CD8-positive, alpha-beta memory T cell (primary cell): ENCODE results near the gene PRPSAP1. TPM values are rescaled to one million over a fixed set of nuclear protein-coding genes. Genes with fewer than 3 reads are reported as not detected.

ENCODE experiments used
- CTCF ChIA-PET: fragments of 350-600 bp; sonication (Branson Sonifier 250); formaldehyde crosslinking; loops from one replicate; lab custom pipeline; 2021; ENCODE audit warnings: antibody characterized with exemption; lab: Charles Lee
- POLR2A ChIA-PET: fragments of 350-600 bp; sonication (Branson Sonifier 250); formaldehyde crosslinking; loops from one replicate; lab custom pipeline; 2021; ENCODE audit warnings: antibody characterized with exemption; lab: Charles Lee
- DNase-seq, 5 donors: peaks; one replicate each; pipeline versions ENCODE4 v3.0.0 to v3.0.0-alpha.2; 2020 to 2022; ENCODE audit warnings: mixed read lengths in 1 of 5
- H3K27ac ChIP-seq: one replicate; pipeline ENCODE4 v1.7.0; 2013; ENCODE audit warnings: low read depth, mild to moderate bottlenecking, low read length, moderate library complexity
- H3K27me3 ChIP-seq: 2 replicates; pipeline ENCODE4 v1.7.0; 2013; ENCODE audit warnings: low read length, mild to moderate bottlenecking; ENCODE audit not compliant: insufficient read depth, poor library complexity, severe bottlenecking
- H3K36me3 ChIP-seq: 2 replicates; pipeline ENCODE4 v1.7.0; 2013; ENCODE audit warnings: mild to moderate bottlenecking, low read length, moderate library complexity; ENCODE audit not compliant: insufficient read depth
- H3K4me1 ChIP-seq: 2 replicates; pipeline ENCODE4 v1.7.0; 2013; ENCODE audit warnings: mild to moderate bottlenecking, low read length, moderate library complexity; ENCODE audit not compliant: insufficient read depth
- H3K4me3 ChIP-seq: 2 replicates; pipeline ENCODE4 v1.7.0; 2013; ENCODE audit warnings: mild to moderate bottlenecking, low read length
- H3K9me3 ChIP-seq: 2 replicates; pipeline ENCODE4 v1.7.0; 2013; ENCODE audit warnings: mild to moderate bottlenecking, low read length
- H3K27ac Mint-ChIP-seq, 8 donors: one replicate each; pipeline ENCODE4 v1.8.0; 2020 to 2021; ENCODE audit warnings: mixed read lengths in 8 of 8, mild to moderate bottlenecking in 6 of 8, inconsistent platforms in 3 of 8, moderate library complexity in 3 of 8
- H3K27me3 Mint-ChIP-seq, 2 donors: one replicate each; pipeline ENCODE4 v1.8.0; 2020 to 2021; ENCODE audit warnings: mixed read lengths in 2 of 2, mild to moderate bottlenecking in 1 of 2, moderate library complexity in 1 of 2
- H3K36me3 Mint-ChIP-seq, 3 donors: one replicate each; pipeline ENCODE4 v1.8.0; 2020 to 2021; ENCODE audit warnings: mixed read lengths in 3 of 3, inconsistent platforms in 1 of 3, mild to moderate bottlenecking in 1 of 3
- H3K4me1 Mint-ChIP-seq, 3 donors: one replicate each; pipeline ENCODE4 v1.8.0; 2020 to 2021; ENCODE audit warnings: mixed read lengths in 3 of 3, inconsistent platforms in 1 of 3, mild to moderate bottlenecking in 1 of 3
- H3K4me3 Mint-ChIP-seq, 7 donors: one replicate each; pipeline ENCODE4 v1.8.0; 2020 to 2021; ENCODE audit warnings: mixed read lengths in 7 of 7, mild to moderate bottlenecking in 6 of 7, moderate library complexity in 4 of 7, inconsistent platforms in 2 of 7
- H3K9me3 Mint-ChIP-seq, 5 donors: one replicate each; pipeline ENCODE4 v1.8.0; 2020 to 2022; ENCODE audit warnings: mixed read lengths in 5 of 5, mild to moderate bottlenecking in 3 of 5, moderate library complexity in 2 of 5, inconsistent platforms in 1 of 5
- polyA plus RNA-seq: library from polyadenylated mRNA; unstranded; fragments of 300-500 nt; fragmentation: Illumina TruSeq; gene quantifications from one replicate; pipeline ENCODE4 v1.2.3, GENCODE V29; 2021
- total RNA-seq, 2 experiments: library from RNA; stranded (reverse); gene quantifications; one replicate each; pipeline ENCODE4 v1.2.3, GENCODE V29; 2021

PRPSAP1 gene, protein sequence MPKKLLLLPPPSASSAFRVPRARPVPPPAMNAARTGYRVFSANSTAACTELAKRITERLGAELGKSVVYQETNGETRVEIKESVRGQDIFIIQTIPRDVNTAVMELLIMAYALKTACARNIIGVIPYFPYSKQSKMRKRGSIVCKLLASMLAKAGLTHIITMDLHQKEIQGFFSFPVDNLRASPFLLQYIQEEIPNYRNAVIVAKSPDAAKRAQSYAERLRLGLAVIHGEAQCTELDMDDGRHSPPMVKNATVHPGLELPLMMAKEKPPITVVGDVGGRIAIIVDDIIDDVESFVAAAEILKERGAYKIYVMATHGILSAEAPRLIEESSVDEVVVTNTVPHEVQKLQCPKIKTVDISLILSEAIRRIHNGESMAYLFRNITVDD
- total RNA-seq (10 to 100 TPM; 46.9 to 48.3 TPM), polyA plus RNA-seq (63.3 TPM)

GRCh38 chr17:76353599-76354316 lies at the start of gene PRPSAP1:
Gene PRPSAP1, minus strand, starts transcription at chr17:76353916. Its CDS starts 213 bp downstream, at chr17:76353703.
- peaks cover 0 to 13% (median 0%) of the 10 kb centered on the region in 3 donors for H3K36me3 Mint-ChIP-seq
- peaks cover 18 to 29% (median 24%) of the 10 kb centered on the region in 3 donors for H3K4me1 Mint-ChIP-seq
- H3K27ac Mint-ChIP-seq = peak within 1 kb of the TSS; percentile 77 to 100 (median 98)
- no peaks in the 10 kb centered on the region for H3K27me3 ChIP-seq
- peak within 1 kb of the TSS; percentile 87 for H3K4me3 ChIP-seq
- no peaks in the 10 kb centered on the region for H3K36me3 ChIP-seq
- H3K4me3 Mint-ChIP-seq = peak within 1 kb of the TSS; percentile 90 to 100 (median 96)
- ChIA-PET POLR2A (interaction anchor here (0.6 to 3.0 kb wide), 8 partner anchors 28 to 372 kb away, joined by 3 to 27 read pairs (median 4); partner anchors contain the start of gene SPHK1), CTCF (interaction anchor here (0.7 to 7.0 kb wide), 11 partner anchors 9 to 74 kb away, joined by 3 to 46 read pairs (median 4); partner anchors contain the start of gene SPHK1)
- H3K9me3 ChIP-seq = no peaks in the 10 kb centered on the region
- no peaks in the 10 kb centered on the region for H3K9me3 Mint-ChIP-seq
- H3K27ac ChIP-seq = peak within 1 kb of the TSS; percentile 77
- H3K27me3 Mint-ChIP-seq = peaks cover 0 to 4% of the 10 kb centered on the region in 2 donors
- peak; percentile 59 to 86 (median 82) for DNase-seq
- H3K4me1 ChIP-seq = peaks cover 9% of the 10 kb centered on the region

GRCh38 chr17:76402711-76403110 lies 49.0 kb upstream of the PRPSAP1 start:
- Histone ChIP-seq H3K4me1 (no peaks in the 10 kb centered on the region), H3K4me3 (no peak overlapping the region), H3K36me3 (peaks cover 38% of the 10 kb centered on the region), H3K27me3 (no peaks in the 10 kb centered on the region), H3K9me3 (no peaks in the 10 kb centered on the region), H3K27ac (no peak overlapping the region)
- Mint-ChIP-seq H3K4me1 (peaks cover 0 to under 1% (median 0%) of the 10 kb centered on the region in 3 donors), H3K27me3 (no peaks in the 10 kb centered on the region), H3K9me3 (no peaks in the 10 kb centered on the region), H3K27ac (peak overlapping the region in 1 of 8 donors; percentile 29), H3K4me3 (no peak overlapping the region), H3K36me3 (peaks cover 5 to 81% (median 34%) of the 10 kb centered on the region in 3 donors)
- POLR2A ChIA-PET = no interaction called here
- CTCF ChIA-PET = interaction anchor here (7.3 kb wide), 1 partner anchor 99 kb away, joined by 175 read pairs; the partner anchor contains the start of gene QRICH2
- no peak for DNase-seq

GRCh38 chr17:76399175-76400172 lies 45.8 kb upstream of the PRPSAP1 start:
- no peaks in the 10 kb centered on the region for H3K9me3 Mint-ChIP-seq
- no peaks in the 10 kb centered on the region for H3K9me3 ChIP-seq
- POLR2A ChIA-PET = interaction anchor here (1.0 kb wide), 1 partner anchor 46 kb away, joined by 3 read pairs; the partner anchor contains the start of gene PRPSAP1
- no peaks in the 10 kb centered on the region for H3K27me3 ChIP-seq
- peak overlapping the region in 1 of 7 donors; percentile 75 for H3K4me3 Mint-ChIP-seq
- H3K27me3 Mint-ChIP-seq = no peaks in the 10 kb centered on the region
- DNase-seq = no peak
- no peaks in the 10 kb centered on the region for H3K4me1 Mint-ChIP-seq
- no peak overlapping the region for H3K4me3 ChIP-seq
- H3K27ac ChIP-seq = no peak overlapping the region
- H3K27ac Mint-ChIP-seq = peak overlapping the region in 1 of 8 donors; percentile 29
- no peaks in the 10 kb centered on the region for H3K4me1 ChIP-seq
- peaks cover 5 to 91% (median 31%) of the 10 kb centered on the region in 3 donors for H3K36me3 Mint-ChIP-seq
- H3K36me3 ChIP-seq = peaks cover 55% of the 10 kb centered on the region
- CTCF ChIA-PET = interaction anchor here (0.9 to 7.4 kb wide), 12 partner anchors 11 to 385 kb away, joined by 3 to 175 read pairs (median 8); partner anchors contain the start of genes PRPSAP1, QRICH2, RHBDF2 and SPHK1

GRCh38 chr17:76398523-76399174 lies 44.9 kb upstream of the PRPSAP1 start:
- peaks cover 5 to 89% (median 27%) of the 10 kb centered on the region in 3 donors for H3K36me3 Mint-ChIP-seq
- no peaks in the 10 kb centered on the region for H3K4me1 Mint-ChIP-seq
- POLR2A ChIA-PET = interaction anchor here (0.5 to 1.0 kb wide), 4 partner anchors 45 to 93 kb away, joined by 3 to 6 read pairs (median 3); partner anchors contain the start of gene PRPSAP1

DNA sequence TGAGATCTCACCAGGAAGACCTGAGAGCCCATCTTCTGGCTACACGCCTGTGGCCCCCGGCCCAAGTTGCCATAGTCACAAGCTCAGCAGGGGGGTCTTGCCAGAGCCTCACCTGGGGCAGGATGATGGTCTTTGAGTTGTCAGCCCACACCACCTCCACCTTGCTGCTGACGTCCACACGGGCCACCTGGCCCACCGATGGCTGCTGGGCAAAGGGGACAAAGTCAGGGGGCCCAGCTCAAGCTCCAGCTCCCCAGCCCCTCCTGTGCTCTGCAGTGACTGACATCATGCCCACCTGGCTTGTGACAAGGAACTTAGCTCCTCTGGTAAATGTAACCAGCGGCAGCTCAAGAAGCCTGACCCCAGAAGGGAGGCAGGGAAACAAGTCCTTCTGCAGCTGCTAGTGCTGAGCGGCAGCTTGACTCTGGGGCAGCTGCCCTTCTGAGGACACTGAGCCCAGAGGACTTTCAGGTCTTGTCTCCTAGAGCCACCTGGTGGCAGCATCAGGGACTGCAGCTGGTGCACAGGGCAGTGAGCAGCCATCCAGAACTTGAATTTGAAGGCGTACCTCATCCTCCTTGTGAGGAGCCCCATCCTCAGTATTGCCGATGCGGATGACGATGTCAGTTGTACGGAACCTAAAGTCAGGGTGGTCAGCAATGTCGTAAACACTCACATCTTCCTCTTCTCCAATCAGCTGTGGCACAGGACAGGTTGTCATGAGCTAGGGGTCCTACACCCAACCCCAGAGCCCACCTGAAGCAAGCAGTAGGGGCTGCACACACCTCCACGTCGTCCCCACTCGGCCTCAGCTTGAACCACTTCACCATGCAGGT lies 44.2 kb upstream of the PRPSAP1 start:
- H3K4me3 ChIP-seq = no peak overlapping the region
- no peak overlapping the region for H3K27ac ChIP-seq
- no peaks in the 10 kb centered on the region for H3K9me3 ChIP-seq
- H3K4me1 ChIP-seq = no peaks in the 10 kb centered on the region
- ChIA-PET POLR2A (interaction anchor here (0.5 to 0.7 kb wide), 4 partner anchors 44 to 330 kb away, joined by 3 to 5 read pairs (median 4); partner anchors contain the start of gene PRPSAP1), CTCF (interaction anchor here (0.5 to 7.4 kb wide), 43 partner anchors 8 to 383 kb away, joined by 3 to 175 read pairs (median 4); partner anchors contain the start of genes PRPSAP1, QRICH2, RHBDF2 and SPHK1)
- Mint-ChIP-seq H3K9me3 (no peaks in the 10 kb centered on the region), H3K4me1 (no peaks in the 10 kb centered on the region), H3K36me3 (peaks cover 5 to 86% (median 22%) of the 10 kb centered on the region in 3 donors), H3K27ac (peak overlapping the region in 6 of 8 donors; percentile 1 to 57 (median 44)), H3K4me3 (no peak overlapping the region), H3K27me3 (no peaks in the 10 kb centered on the region)
- no peaks in the 10 kb centered on the region for H3K27me3 ChIP-seq
- peaks cover 48% of the 10 kb centered on the region for H3K36me3 ChIP-seq
- peak; percentile 69 to 90 (median 76) for DNase-seq

More at GRCh38 chr17:76398523-76399174, 44.9 kb upstream of the PRPSAP1 start:
- no peaks in the 10 kb centered on the region for H3K9me3 Mint-ChIP-seq
- H3K27me3 Mint-ChIP-seq = no peaks in the 10 kb centered on the region
- Histone ChIP-seq H3K9me3 (no peaks in the 10 kb centered on the region), H3K4me3 (no peak overlapping the region), H3K27ac (no peak overlapping the region), H3K27me3 (no peaks in the 10 kb centered on the region), H3K4me1 (no peaks in the 10 kb centered on the region), H3K36me3 (peaks cover 48% of the 10 kb centered on the region)
- CTCF ChIA-PET = interaction anchor here (0.5 to 7.4 kb wide), 35 partner anchors 7 to 384 kb away, joined by 3 to 175 read pairs (median 6); partner anchors contain the start of genes PRPSAP1, QRICH2, RHBDF2 and SPHK1
- H3K27ac Mint-ChIP-seq = peak overlapping the region in 1 of 8 donors; percentile 1
- DNase-seq = no peak
- H3K4me3 Mint-ChIP-seq = no peak overlapping the region

DNA sequence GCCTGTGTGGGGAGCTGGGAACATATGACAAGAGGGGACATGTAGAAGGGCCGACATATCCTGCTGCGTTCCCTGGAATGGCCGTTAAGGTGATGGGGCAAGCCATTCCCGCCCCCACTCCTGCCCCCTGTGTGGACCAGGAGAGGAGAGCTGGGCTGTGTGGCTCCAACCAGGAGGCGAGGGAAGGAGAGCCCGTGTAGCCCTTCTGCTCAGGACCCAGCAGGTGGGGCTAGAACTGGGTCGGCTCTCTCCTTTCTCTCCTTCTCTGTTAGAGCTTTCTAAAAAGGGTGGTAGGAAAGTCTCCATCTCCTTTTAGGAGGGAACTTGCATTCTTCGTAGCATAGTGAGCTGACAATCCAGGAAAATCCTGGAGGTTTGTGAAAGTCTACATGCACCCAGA lies 43.5 kb upstream of the PRPSAP1 start:
- H3K4me1 Mint-ChIP-seq = no peaks in the 10 kb centered on the region
- POLR2A ChIA-PET = interaction anchor here (0.6 kb wide), 1 partner anchor 331 kb away, joined by 5 read pairs; no protein-coding TSS in a partner anchor
- H3K27ac Mint-ChIP-seq = no peak overlapping the region
- CTCF ChIA-PET = interaction anchor here (0.7 to 7.4 kb wide), 30 partner anchors 9 to 383 kb away, joined by 3 to 175 read pairs (median 6); partner anchors contain the start of genes PRPSAP1, QRICH2 and SPHK1
- H3K4me3 Mint-ChIP-seq = no peak overlapping the region
- no peaks in the 10 kb centered on the region for H3K27me3 Mint-ChIP-seq
- no peaks in the 10 kb centered on the region for H3K9me3 Mint-ChIP-seq
- H3K27me3 ChIP-seq = no peaks in the 10 kb centered on the region
- H3K9me3 ChIP-seq = no peaks in the 10 kb centered on the region
- peaks cover 42% of the 10 kb centered on the region for H3K36me3 ChIP-seq
- no peaks in the 10 kb centered on the region for H3K4me1 ChIP-seq
- H3K27ac ChIP-seq = no peak overlapping the region
- peaks cover 5 to 80% (median 18%) of the 10 kb centered on the region in 3 donors for H3K36me3 Mint-ChIP-seq
- DNase-seq = no peak
- no peak overlapping the region for H3K4me3 ChIP-seq
